ENCODE results near the gene NANS. TPM values are rescaled to one million over a fixed set of nuclear protein-coding genes. Genes with fewer than 3 reads are reported as not detected.
A peak's percentile ranks its signal among the peaks of the same experiment; 100 is the strongest.

NANS gene
- total RNA-seq, 1 experiment from 2014 or later: 57.9 TPM

GRCh38 chr9:98081477-98082219 lies 25.1 kb downstream of the NANS start (continued):
- TF ChIP-seq ZNF219 (CRISPR knock-in tag; IDR thresholded peaks at IDR 0.05; ENCODE audit: borderline replicate concordance) (no peak), ZNF317 (CRISPR knock-in tag; IDR thresholded peaks at IDR 0.05; ENCODE audit: borderline replicate concordance, low read depth) (no peak), TEAD4 (CRISPR knock-in tag; IDR thresholded peaks at IDR 0.05) (no peak), ZNF416 (CRISPR knock-in tag; IDR thresholded peaks at IDR 0.05) (no peak), STAT6 (CRISPR knock-in tag; conservative IDR thresholded peaks at IDR 0.05; ENCODE audit: low read depth) (no peak), MAX (CRISPR knock-in tag; IDR thresholded peaks at IDR 0.05) (no peak)
- TF ChIP-seq, protein P1, sequence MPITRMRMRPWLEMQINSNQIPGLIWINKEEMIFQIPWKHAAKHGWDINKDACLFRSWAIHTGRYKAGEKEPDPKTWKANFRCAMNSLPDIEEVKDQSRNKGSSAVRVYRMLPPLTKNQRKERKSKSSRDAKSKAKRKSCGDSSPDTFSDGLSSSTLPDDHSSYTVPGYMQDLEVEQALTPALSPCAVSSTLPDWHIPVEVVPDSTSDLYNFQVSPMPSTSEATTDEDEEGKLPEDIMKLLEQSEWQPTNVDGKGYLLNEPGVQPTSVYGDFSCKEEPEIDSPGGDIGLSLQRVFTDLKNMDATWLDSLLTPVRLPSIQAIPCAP (CRISPR knock-in tag; IDR thresholded peaks at IDR 0.05): no peak
- TF ChIP-seq, protein P2, sequence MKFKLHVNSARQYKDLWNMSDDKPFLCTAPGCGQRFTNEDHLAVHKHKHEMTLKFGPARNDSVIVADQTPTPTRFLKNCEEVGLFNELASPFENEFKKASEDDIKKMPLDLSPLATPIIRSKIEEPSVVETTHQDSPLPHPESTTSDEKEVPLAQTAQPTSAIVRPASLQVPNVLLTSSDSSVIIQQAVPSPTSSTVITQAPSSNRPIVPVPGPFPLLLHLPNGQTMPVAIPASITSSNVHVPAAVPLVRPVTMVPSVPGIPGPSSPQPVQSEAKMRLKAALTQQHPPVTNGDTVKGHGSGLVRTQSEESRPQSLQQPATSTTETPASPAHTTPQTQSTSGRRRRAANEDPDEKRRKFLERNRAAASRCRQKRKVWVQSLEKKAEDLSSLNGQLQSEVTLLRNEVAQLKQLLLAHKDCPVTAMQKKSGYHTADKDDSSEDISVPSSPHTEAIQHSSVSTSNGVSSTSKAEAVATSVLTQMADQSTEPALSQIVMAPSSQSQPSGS (CRISPR knock-in tag; IDR thresholded peaks at IDR 0.05; ENCODE audit: borderline replicate concordance, low read depth): no peak

GRCh38 chr9:98083061-98083501 lies 26.5 kb downstream of the NANS start:
- no peak overlapping the region for H3K27ac Mint-ChIP-seq
- ATAC-seq (no peak), DNase-seq (ENCODE audit: low spot score) (no peak)
- POLR2A ChIA-PET: no interaction called here
- CTCF ChIA-PET: no interaction called here
- peaks cover 8% of the 10 kb centered on the region for H3K27me3 Mint-ChIP-seq (ENCODE audit: low read depth)
- no peak for TF ChIP-seq ZNF423 (CRISPR knock-in tag; IDR thresholded peaks at IDR 0.05)
- no peak for TF ChIP-seq ZBTB21 (CRISPR knock-in tag; IDR thresholded peaks at IDR 0.05; ENCODE audit: borderline replicate concordance)
- TF ChIP-seq GABPB1 (CRISPR knock-in tag; IDR thresholded peaks at IDR 0.05): peak; percentile 44; the same call in 1 of the 2 replicates
- TF ChIP-seq ZNF416 (CRISPR knock-in tag; IDR thresholded peaks at IDR 0.05): no peak
- no peaks in the 10 kb centered on the region for H3K9me3 Mint-ChIP-seq
- peaks cover 38% of the 10 kb centered on the region for H3K36me3 Mint-ChIP-seq
- H3K4me1 Mint-ChIP-seq: peaks cover 18% of the 10 kb centered on the region
- no peak overlapping the region for H3K4me3 Mint-ChIP-seq

- CTCF ChIA-PET: interaction anchor here (1.0 kb wide), 2 partner anchors 10 to 100 kb away, joined by 3 read pairs; partner anchors contain the start of gene ANP32B
- POLR2A ChIA-PET: no interaction called here
- peaks cover 14% of the 10 kb centered on the region for H3K27me3 Mint-ChIP-seq (ENCODE audit: low read depth)
- H3K4me3 Mint-ChIP-seq: no peak overlapping the region
- peak overlapping the region; percentile 47; the same call in 1 of the 2 replicates for H3K27ac Mint-ChIP-seq
- H3K4me1 Mint-ChIP-seq: peaks cover 19% of the 10 kb centered on the region
- H3K9me3 Mint-ChIP-seq: peaks cover 5% of the 10 kb centered on the region; the same call in 1 of the 2 replicates
- DNase-seq (ENCODE audit: low spot score) (no peak), ATAC-seq (no peak)
- peaks cover 41% of the 10 kb centered on the region for H3K36me3 Mint-ChIP-seq
- no peak for TF ChIP-seq E2F5 (CRISPR knock-in tag; IDR thresholded peaks at IDR 0.05)
- TF ChIP-seq, protein P3, sequence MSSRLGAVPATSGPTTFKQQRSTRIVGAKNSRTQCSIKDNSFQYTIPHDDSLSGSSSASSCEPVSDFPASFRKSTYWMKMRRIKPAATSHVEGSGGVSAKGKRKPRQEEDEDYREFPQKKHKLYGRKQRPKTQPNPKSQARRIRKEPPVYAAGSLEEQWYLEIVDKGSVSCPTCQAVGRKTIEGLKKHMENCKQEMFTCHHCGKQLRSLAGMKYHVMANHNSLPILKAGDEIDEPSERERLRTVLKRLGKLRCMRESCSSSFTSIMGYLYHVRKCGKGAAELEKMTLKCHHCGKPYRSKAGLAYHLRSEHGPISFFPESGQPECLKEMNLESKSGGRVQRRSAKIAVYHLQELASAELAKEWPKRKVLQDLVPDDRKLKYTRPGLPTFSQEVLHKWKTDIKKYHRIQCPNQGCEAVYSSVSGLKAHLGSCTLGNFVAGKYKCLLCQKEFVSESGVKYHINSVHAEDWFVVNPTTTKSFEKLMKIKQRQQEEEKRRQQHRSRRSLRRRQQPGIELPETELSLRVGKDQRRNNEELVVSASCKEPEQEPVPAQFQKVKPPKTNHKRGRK (CRISPR knock-in tag; IDR thresholded peaks at IDR 0.05; ENCODE audit: borderline replicate concordance): no peak
These were observed 27.1 kb downstream of the NANS start for GRCh38 chr9:98083566-98084183.
